HG02798 (cell line): Measurements from ENCODE around the gene ERG.

Experiments
- ATAC-seq: cut with Tn5 transposase; IDR thresholded peaks from one replicate; pipeline ENCODE4 v1.9.1; 2021; ENCODE audit warnings: mild to moderate bottlenecking; ENCODE audit not compliant: unreplicated experiment, poor library complexity

ERG gene

DNA sequence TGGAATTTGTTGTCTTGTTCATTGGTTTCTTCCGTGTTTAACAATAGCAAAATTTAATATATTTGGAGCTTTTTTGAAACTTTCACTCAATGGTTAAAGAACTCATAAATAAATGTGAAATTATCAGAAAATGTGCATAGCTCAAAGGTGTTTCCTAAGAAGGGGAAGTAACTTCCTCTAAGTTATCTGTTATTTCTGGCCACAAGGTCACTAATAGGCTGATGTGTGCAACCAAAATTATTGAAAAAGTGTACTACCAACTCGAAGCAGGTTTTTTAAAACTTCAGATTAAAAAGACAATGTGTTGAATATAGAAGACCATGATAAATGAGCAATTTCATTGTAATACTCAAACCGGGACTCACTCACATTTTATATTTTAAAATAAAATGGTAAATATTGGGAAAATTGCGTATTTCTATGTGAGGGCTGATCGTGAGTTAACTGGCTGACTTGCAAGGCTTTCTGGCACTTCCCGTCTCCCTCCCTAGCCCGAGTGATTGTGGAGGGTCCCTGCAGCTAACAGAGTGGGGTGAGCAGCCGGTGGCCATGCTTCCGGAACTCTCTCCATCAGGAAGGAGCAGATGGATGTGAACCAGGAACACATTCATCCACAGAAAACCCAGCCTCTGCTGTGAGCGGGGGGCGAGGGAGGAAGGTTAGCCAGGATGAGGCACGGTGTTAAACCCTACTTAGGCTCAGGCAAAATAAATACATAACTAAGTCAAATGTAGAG, 96.9 kb downstream of the ERG start:
- ATAC-seq, result no peak

DNA sequence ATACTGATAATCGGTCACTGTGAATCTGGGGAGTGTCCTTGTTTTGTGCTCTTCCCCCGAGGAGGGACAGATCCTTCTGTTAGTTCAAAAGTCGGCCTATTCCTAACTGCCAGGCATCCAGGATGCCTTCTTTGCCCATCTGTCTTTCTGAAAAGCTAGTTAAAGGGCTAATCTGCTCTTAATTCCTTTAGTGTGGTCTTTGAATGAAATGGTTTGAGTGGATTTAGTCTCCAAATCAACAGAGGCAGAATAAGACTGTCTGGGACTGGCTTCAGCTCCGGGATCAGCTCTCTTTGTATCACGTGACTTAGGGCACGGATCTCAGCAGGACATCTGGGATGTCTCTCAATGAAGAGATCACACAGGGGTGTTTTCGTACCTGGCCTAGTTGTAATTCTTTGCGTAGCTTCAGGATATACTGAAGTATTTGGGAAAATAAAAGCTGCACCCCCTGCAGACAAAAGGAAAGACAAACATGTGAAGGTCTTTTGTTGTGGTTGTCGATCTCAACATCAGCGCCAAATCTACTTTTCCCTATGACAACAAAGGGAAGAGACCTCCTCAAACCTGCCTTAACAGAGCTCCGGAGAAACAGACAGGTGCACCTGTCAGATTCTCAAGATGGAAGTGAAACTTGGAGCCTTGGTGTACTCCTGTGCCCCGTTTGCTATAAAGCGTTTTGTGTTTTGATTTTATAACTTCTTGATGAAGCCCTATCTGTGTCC, 97.9 kb downstream of the ERG start:
- no peak for ATAC-seq

DNA sequence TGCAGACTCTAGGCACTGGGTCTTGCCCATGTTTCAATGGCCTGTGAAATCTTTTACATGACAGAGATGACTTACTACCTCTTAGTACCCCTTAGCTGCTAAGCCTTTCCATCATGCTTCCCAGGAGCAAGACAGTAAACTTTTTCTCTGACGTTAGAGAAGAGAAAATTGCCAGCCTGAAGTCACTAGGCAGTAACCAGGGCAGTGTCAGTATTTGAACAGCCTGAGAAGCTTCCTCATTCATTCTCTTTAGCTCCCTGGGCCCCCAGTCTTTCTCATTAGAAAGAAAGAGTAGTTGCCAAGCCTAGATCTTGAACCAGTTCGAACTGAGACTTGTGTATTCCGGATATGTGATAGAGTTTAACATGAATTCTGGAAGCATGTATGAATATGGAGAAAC, 99.2 kb downstream of the ERG start:
- no peak for ATAC-seq

DNA sequence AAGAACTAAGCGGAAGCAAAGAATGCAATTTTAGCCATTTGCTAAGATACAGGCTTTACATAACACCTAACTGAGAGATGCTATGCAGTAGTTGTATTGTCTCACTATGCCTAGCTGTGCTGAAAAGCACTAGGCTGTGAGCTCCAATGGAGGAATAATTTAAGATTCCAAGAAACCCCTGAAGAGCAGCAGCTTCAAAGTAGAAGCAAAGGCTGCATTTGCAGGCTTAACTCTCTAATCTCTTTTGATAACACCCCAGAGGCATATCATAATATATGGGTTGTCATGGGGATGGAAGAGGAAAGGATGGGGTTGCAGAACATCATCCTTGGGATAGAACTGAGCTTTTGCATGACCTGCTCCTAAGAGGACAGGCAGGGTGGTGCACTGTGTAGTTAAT, 102.0 kb downstream of the ERG start:
- ATAC-seq, result no peak

DNA sequence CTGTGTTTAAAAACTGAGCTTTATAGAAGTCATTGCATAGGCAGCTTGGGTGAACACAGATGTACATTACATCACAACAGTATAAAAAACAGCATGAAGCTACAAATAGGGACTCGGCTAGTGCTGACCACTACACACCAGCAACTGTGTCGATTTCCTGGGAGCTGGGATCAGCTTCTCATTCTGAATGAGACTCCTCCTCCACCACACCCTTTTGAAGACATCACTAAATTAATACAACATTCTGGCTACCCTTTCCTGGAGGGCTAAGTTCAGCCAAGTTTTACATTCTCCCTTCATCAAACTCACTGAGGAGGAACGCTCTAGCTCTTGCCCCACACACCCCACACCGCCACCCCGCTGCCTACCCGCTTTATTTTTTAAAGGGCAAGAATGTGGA, 102.7 kb downstream of the ERG start:
- ATAC-seq, result no peak

DNA sequence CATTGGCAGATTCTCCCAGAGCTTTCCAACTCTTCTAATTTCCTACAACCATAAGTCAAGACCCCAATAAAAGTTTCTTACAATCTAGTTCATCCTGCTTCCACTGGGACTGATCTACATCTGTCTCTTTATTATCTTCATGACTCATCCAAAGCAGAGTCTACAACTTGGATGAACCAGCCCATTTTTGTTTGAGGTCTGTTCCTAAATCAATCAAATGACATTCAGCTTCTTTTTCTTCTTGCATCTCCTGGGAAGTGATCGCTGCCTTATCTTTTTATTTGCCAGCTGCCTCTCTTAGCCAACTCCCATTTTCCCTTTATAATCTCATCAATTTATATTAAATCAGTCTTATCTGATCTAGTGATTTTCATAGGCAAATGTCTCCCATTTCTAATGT, 105.6 kb downstream of the ERG start:
- no peak for ATAC-seq

DNA sequence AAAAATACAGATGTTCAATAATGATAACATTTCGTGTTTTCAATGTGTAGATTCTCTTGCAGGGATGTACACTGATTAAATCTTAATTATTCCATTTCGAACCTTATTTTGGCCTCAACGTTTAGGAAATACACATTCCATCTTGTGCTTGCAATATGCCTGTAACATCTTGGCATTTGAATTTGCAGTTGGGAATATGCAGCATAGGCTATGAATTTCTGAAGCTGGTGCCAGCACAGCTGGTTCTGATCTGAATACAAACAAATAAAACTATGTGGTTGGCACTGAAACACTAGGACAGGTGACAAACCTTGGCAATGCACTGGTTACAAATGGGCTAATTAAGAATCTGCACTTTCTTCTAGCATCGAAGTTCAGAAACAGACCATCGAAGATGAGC, 108.4 kb downstream of the ERG start:
- ATAC-seq, result no peak

DNA sequence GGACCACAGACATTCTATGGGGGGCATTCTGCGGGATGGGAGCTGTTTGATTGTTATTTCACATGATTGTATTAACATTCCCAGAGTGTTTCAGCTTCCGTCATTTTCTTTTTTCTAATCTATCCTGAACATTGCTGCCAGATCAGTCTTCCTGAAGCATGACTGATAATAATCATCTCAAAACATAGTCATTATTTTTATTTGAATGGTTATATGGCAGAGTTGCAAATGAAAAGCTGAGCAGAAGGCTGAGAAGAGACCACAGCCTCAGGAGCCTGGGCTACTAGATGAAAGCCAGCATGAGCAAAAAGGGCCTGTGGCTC, 109.0 kb downstream of the ERG start:
- ATAC-seq, result no peak

DNA sequence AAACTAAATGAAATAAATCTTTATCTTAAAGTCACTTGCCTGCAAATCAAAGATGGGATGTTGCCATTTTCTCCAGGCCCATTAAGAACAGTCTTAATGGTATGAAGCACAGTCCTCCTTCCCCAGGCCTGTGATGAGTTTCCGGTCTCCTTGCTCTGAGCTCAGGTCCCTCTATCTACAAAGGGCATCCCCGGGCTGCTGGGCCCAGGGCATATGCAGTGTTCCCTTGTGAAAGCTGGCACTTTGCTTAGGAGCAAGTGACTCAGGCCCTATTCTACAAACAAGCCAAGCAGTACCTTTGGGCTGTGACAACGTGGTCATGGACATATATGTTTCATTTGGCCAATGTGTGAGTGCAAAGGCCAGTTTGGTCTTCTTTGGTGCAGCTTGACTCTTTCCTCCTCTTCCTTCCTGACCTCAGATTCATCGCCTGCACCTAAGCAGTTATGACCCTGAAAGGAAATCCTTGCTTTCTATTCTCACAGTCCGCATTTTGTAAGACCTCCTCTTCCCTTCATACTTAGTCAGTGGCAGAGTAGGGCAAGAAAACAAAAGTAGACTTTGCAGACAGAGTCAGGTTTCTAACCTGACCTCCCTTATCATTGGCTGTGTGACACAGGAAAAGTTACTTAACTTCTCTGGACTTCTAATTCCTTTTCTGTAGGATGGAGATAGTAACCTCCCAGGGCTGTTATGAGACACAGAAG, 109.5 kb downstream of the ERG start:
- ATAC-seq, result no peak

DNA sequence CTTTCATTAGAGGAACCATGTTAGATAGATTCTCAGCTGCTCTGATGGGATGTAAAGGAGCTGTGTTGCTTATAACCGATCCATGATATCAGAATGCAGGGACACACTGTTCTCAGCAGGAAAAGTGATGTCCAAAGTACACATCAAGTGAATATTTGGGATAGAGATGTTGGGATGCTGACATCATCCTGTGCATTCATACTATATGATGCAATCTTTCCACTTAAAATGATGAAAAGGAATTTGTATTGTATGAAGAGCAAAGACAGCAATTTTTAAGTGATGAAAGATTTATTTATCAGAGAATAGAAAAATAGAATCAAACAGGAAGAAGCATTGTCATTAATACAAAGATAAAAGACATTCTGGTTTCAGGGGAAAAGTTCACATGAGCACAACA, 110.1 kb downstream of the ERG start:
- no peak for ATAC-seq

DNA sequence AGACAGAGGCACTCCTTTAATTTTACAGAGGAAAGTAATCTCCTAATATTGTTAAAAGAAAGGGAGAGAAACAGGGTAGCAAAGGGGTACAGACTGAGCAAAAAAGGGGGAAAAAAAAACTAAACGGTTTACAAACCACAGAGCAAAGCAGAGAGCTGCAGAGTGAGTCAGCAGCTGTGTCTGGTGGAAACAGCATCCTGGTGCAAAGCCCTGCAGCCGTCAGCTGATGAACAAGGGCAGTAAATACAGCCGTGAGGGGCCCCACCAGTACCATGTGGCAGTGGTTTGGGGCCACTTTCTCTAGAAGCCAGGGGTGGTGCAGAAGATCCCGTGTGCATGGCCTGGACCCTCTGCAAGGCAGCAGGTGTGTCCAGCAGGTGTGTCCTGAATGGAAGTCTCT, 111.3 kb downstream of the ERG start:
- no peak for ATAC-seq

DNA sequence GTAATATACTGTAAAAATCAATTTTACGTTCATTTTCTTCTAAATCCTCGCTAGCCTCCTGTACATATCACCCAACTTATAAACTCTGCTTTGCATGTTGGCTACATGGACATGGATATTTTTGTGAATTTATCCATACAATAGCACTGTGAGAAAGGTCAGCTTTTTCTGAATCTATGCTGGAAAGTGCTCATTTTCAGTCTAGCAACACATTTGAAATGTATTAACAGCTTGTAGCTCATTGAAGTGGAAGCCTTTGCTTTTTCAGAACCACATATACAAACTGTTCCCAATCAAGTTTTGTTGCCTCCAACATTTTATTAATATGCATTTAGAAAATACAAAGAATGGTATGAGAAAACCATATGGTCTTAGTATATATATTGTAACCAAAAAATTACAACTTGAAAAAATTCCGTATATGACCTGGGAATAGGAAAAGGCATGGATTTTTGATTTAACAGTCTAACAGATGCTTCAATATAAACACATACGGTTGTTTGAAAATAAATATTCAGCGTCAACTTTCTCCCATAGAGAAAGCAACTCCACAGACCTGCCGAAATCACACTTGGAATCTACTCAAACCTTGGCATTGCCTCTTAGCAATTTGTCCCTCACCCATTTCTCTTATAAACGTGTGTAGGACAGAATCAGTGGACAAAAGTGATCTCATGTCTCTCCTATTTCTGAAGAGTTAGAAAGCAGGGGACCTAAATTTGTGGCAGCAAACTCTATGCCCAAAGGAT, 112.7 kb downstream of the ERG start:
- ATAC-seq, result no peak

DNA sequence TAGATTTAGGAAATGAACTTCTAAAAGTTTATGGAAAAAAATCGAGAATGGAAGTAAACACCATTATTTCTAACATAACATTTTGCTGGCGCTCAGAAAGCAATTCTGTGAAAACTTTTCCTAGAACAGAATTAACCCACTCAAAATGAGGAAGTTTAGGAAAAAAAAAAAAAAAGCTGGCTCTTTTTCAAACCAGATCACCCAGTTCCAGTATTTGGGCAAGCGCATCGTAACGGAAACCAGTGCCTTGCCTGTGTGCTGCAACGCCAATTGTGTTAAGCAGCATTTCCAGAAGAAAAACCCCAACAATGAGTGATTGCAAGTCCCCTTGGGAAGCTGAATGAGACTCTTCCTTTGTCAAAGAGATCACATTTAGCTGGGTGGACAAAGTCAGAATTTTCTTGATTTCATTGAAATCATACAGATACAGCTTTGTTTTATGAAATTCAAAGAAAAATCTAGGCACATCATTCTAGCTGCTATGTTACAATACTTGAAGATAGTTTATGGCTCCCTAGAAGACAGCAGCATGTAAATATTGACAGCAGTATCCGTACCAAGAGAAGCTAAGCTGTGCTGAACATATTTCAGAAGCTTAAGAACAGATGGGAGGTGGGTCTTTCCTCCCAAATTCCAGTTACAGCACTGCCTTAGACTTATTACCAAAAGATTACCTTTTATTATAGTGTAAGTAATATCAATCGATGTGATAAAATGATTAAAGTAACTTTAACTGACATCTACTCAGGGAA, 113.4 kb downstream of the ERG start:
- ATAC-seq, result no peak

DNA sequence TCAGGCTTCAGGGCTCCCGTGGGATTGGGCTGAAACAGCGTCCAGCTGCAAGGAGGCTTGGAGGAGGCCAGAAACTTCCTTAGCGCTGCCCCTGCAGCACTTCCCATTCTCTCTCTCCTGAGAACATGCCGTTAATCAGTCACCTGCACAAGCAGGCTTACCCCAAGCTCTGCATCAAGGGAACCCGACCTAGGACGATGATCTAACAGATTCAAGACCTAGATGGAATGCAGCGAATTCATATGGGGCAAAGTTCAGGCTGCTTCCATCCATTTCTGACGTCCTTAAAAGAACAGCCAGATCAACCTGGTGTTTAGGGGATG, 114.1 kb downstream of the ERG start:
- no peak for ATAC-seq

DNA sequence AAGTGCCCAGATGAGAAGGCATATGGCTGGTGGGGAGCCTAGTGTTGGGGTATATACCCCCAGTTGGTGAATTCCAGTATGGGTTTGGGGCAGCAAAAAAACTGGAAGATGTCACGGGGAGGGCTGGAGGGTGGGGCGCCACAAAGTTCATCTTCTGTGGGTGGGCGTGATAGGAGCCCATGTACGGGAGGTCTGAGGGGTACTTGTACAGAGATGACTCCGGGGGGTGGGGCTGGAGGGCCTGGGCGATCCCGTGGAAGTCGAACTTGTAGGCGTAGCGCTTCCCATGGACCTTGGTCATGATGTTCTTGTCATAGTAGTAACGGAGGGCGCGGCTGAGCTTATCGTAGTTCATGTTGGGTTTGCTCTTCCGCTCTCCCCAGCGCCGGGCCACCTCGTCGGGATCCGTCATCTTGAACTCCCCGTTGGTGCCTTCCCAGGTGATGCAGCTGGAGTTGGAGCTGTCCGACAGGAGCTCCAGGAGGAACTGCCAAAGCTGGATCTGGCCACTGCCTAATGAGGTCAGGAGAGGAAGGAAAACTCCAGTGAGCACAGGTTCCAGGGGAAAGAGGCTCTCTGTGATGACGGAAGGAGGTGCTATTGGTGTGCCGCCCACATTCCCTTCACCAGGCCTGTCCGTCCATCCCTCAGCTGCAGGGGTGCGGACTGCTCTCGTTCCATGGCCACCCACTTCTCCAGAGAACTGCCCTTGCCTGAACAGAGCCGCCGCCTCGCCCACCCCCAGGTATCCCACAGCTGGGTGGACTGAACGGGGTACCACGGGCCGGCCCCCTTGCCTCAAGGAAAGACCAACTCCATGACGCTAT, 114.7 kb downstream of the ERG start:
- no peak for ATAC-seq

DNA sequence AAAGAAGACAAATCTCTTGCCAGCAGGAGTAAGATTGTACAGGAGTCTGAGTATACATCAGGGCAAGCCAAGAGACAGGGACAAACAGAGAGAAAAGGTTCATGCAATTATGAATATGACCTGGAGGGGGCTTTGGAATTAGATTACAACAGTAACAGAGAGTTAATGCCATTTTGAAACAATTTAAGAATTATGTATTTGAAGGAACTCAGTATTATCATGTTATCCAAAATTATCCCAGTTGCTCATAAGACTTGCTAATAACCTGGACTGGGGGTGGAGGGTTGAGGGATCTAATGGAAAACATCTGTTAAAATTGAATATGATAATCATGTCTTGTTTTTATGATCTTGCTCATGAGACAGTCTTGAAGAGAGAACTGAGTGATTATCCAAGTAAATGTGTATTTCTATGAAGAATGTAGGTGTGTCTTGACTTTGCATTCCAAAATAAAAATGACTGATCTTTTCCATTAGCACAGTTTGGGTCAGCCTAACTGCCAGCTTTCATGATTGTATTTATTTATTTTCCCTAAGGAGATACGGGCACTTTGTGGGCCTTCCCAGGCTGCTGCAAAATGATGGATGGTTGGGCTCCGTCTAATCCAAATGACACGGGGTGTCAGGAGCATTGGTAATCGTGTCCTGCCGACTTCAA, 117.7 kb downstream of the ERG start:
- no peak for ATAC-seq

DNA sequence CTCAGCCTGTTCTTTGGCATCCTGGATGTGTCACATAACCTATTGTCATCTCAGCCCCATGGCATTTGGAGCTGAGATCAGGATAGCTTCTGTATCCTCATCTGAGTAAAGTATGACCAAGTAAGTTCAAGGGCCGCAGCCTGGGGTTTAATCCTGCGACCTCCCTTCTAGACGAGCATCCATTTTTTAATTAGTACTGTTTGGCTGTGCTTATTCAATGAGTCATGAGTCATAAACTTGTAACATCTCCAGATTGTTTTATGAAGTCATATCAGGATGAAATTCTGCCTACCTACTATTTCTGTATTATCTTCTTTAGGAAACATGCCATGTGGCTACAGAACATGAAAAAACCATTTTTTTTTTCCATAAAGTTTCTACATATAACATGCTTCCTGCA, 119.1 kb downstream of the ERG start:
- no peak for ATAC-seq

DNA sequence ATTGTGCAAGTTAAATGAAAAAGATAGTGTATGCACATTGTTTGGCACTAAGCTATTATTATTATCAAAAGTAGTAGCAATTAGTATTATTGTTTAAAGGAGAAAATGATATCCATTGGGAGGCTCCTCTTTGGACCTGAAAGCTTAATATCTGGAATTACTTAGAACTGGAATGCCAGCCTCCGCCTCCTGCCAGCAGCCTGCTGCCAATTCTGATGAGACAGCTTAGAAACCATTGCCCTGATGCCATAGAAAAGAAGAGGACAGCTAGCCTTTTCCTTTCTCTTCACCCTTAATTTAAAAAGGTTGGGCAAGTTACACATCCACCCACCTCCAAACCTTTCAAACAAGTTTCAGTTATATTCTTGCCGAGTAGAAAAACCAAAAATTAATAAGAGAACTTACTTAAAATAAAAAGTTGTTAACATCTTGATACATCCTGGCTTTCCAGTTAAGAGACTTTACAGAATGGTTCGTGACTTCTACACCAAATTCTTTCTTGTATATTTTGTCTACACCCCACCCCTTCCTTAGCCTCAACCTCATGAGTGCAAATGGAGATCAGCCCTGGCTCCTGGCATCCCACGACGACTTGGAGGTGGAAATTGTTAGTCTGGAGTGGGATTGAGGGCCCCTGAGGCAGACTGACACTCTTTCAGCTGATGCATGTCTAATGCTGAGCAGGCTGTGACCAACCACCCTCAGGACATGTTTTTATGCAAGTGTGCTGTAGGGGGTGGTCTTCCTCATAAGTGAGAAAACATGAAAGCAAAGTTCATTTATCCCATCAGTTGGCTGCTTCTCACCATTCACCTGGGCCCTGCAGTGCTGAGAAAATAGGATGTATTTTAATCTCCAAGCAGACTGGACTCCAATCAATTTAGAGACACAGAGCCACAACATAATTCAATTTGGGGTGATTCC, 120.8 kb downstream of the ERG start:
- no peak for ATAC-seq
